OCI-LY1 (cell line): ENCODE results near the gene PRIM1.
"Not testable (repeated sequence)": the region's sequence is repeated elsewhere in the genome, so short reads cannot be mapped to it uniquely, and the experiment has no call there.

Experiments
- H2AFZ ChIP-seq: fragments of 200-600 bp; sonication (generic), shearing (Covaris generic); 2 replicates; pipeline ENCODE4 v1.6.0; 2014; ENCODE audit warnings: antibody characterized with exemption, mild to moderate bottlenecking, low read length
- H3F3A ChIP-seq: fragments of 200-600 bp; sonication (generic), shearing (Covaris generic); 2 replicates; pipeline ENCODE4 v1.6.0; 2014; ENCODE audit warnings: mild to moderate bottlenecking, antibody characterized with exemption, low read length, moderate library complexity; ENCODE audit not compliant: insufficient read depth
- H3K27ac ChIP-seq: fragments of 200-600 bp; sonication (generic); 2 replicates; pipeline ENCODE4 v1.5.1; 2014; ENCODE audit warnings: low read length, mixed run types, mild to moderate bottlenecking, low read depth; ENCODE audit not compliant: poor library complexity, severe bottlenecking
- H3K27me3 ChIP-seq: fragments of 200-600 bp; sonication (generic); 2 replicates; pipeline ENCODE4 v1.6.0; 2014; ENCODE audit warnings: antibody characterized with exemption, mild to moderate bottlenecking, low read length, moderate library complexity; ENCODE audit not compliant: insufficient read depth
- H3K36me3 ChIP-seq: fragments of 200-600 bp; sonication (generic); 2 replicates; pipeline ENCODE4 v1.6.1; 2014; ENCODE audit warnings: mild to moderate bottlenecking, antibody characterized with exemption, low read length, moderate library complexity, mixed read lengths; ENCODE audit not compliant: insufficient read depth
- H3K4me1 ChIP-seq: fragments of 200-600 bp; sonication (generic); 2 replicates; pipeline ENCODE4 v1.5.1; 2014; ENCODE audit warnings: mild to moderate bottlenecking, low read length, moderate library complexity; ENCODE audit not compliant: insufficient read depth, severe bottlenecking
- H3K4me2 ChIP-seq: fragments of 200-600 bp; sonication (generic), shearing (Covaris generic); 2 replicates; pipeline ENCODE4 v1.6.1; 2014; ENCODE audit warnings: low read length
- H3K4me3 ChIP-seq: fragments of 200-600 bp; sonication (generic); 2 replicates; pipeline ENCODE4 v1.5.1; 2014; ENCODE audit warnings: low read length, low read depth, mild to moderate bottlenecking, mixed read lengths; ENCODE audit not compliant: poor library complexity, severe bottlenecking
- H3K79me2 ChIP-seq: fragments of 200-600 bp; shearing (Covaris generic); 2 replicates; pipeline ENCODE4 v1.6.1; 2016; ENCODE audit warnings: mixed run types, low read length, mixed read lengths; ENCODE audit not compliant: insufficient read depth
- H3K9ac ChIP-seq: fragments of 200-600 bp; sonication (generic), shearing (Covaris generic); 2 replicates; pipeline ENCODE4 v1.6.1; 2014; ENCODE audit warnings: mild to moderate bottlenecking, low read length, mixed read lengths
- H3K9me2 ChIP-seq: fragments of 200-600 bp; sonication (generic), shearing (Covaris generic); 2 replicates; pipeline ENCODE4 v1.6.1; 2014; ENCODE audit warnings: low read depth, mild to moderate bottlenecking, low read length, mixed read lengths
- H3K9me3 ChIP-seq: fragments of 200-600 bp; shearing (Covaris generic); 2 replicates; pipeline ENCODE4 v1.6.1; 2014; ENCODE audit warnings: low read length, mixed read lengths
- H4K20me1 ChIP-seq: fragments of 200-600 bp; sonication (generic), shearing (Covaris generic); 2 replicates; pipeline ENCODE4 v1.6.0; 2016; ENCODE audit warnings: mild to moderate bottlenecking, low read length; ENCODE audit not compliant: insufficient read depth
- EZH2 ChIP-seq: fragments of 200-600 bp; sonication (generic), shearing (Covaris generic); IDR thresholded peaks from 2 replicates; pipeline ENCODE4 v1.8.0; 2017; ENCODE audit warnings: borderline replicate concordance, mixed run types, mild to moderate bottlenecking, antibody characterized with exemption, low read length, moderate library complexity, mixed read lengths
- TF ChIP-seq, protein P1 (sequence below): fragments of 200-600 bp; sonication (generic), shearing (Covaris generic); IDR thresholded peaks from 2 replicates; pipeline ENCODE4 v1.5.1; 2017; ENCODE audit warnings: mild to moderate bottlenecking, antibody characterized with exemption, low read length, moderate library complexity, mixed read lengths

The PRIM1 gene

DNA sequence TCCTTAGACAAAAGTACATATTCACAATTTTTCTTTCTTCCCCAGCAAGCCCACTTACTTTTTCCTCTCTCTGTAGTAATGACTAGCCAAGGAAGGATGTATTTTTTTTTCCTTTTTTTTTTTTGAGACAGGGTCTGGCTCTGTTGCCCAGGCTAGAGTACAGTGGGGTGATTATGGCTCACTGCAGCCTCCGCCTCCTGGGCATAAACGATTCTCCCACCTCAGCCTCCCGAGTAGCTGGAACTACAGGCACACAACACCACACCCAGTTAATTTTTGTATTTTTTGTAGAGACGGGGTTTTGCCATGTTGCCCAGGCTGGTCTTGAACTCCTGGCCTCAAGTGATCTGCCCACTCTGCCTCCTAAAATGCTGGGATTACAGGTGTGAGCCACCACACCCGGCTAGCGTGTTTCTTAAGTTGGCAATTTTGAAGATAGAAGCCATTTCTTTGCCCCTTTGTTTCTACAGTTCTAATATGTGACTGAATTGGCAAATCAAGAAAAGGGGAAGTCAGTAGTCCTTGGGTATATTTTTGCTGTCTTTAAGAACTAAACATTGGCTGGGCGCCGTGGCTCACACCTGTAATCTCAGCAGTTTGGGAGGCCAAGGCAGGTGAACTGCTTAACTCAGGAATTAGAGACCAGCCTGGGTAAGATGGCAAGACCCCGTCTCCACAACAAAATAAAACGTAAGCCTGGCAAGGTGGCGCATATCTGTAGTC is 23.8 kb downstream of the PRIM1 start:
- Histone ChIP-seq H3F3A (no peaks in the 10 kb centered on the region), H3K4me3 (no peak overlapping the region), H3K27me3 (no peaks in the 10 kb centered on the region), H3K4me2 (no peak overlapping the region), H3K36me3 (peaks cover 40% of the 10 kb centered on the region), H3K4me1 (peaks cover 21% of the 10 kb centered on the region), H3K27ac (no peak overlapping the region), H3K9ac (no peak overlapping the region), H3K79me2 (peaks cover 18% of the 10 kb centered on the region), H3K9me3 (no peaks in the 10 kb centered on the region), H2AFZ (no peak overlapping the region), H3K9me2 (no peaks in the 10 kb centered on the region), H4K20me1 (no peaks in the 10 kb centered on the region)
- TF ChIP-seq EZH2, result no peak
- TF ChIP-seq, protein P1, sequence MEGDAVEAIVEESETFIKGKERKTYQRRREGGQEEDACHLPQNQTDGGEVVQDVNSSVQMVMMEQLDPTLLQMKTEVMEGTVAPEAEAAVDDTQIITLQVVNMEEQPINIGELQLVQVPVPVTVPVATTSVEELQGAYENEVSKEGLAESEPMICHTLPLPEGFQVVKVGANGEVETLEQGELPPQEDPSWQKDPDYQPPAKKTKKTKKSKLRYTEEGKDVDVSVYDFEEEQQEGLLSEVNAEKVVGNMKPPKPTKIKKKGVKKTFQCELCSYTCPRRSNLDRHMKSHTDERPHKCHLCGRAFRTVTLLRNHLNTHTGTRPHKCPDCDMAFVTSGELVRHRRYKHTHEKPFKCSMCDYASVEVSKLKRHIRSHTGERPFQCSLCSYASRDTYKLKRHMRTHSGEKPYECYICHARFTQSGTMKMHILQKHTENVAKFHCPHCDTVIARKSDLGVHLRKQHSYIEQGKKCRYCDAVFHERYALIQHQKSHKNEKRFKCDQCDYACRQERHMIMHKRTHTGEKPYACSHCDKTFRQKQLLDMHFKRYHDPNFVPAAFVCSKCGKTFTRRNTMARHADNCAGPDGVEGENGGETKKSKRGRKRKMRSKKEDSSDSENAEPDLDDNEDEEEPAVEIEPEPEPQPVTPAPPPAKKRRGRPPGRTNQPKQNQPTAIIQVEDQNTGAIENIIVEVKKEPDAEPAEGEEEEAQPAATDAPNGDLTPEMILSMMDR, result no peak

DNA sequence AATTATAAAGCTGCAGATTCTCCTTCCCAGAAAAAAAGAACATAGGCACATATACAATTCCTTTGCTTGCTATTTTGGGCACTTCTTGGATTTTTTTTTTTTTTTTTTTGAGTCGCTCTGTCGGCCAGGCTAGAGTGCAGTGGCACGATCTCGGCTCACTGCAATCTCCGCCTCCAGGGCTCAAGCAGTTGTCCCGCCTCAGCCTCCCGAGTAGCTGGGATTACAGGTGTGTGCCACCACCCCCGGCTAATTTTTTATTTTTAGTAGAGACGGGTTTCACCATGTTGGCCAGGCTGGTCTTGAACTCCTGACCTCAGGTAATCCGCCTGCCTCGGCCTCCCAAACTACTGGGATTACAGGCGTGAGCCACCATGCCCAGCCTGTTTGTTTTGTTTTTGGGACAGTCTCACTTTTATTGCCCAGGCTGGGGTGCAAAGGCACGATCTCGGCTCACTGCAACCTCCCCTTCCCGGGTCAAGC is 25.9 kb downstream of the PRIM1 start:
- Histone ChIP-seq H3K9ac (peak overlapping the region; percentile 74; the same call in 1 of the 2 replicates), H3K4me2 (peak overlapping the region; percentile 76), H3K4me1 (peaks cover 42% of the 10 kb centered on the region), H3K27ac (peak overlapping the region; percentile 92), H3K79me2 (peaks cover 38% of the 10 kb centered on the region), H3K36me3 (peaks cover 43% of the 10 kb centered on the region), H3K4me3 (peak overlapping the region; percentile 99)
- H4K20me1 ChIP-seq, H3F3A ChIP-seq, H3K9me2 ChIP-seq, H2AFZ ChIP-seq, H3K27me3 ChIP-seq, H3K9me3 ChIP-seq: not testable (repeated sequence)

DNA sequence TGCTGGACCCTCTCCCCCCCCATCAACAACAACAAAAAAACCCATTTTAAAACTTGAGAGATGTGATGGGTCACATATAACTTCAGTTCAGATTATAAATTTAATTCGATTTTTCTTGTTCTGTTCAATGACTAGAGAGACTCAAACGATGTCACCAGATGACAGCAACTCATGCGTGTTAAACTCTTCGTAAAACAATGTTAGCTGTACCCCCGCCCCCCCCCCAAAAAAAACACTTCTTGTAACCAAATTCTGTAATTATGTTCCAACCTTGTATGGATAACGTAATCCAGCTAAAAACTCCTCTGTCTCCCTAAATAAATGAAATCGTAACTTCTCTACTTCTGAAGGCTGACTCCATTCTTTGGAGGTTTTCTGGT is 26.4 kb downstream of the PRIM1 start:
- peaks cover 46% of the 10 kb centered on the region for H3K36me3 ChIP-seq
- peaks cover 47% of the 10 kb centered on the region for H3K4me1 ChIP-seq
- H3F3A ChIP-seq, result no peaks in the 10 kb centered on the region
- no peaks in the 10 kb centered on the region; the same call in 1 of the 2 replicates for H4K20me1 ChIP-seq
- H3K9me2 ChIP-seq, result no peaks in the 10 kb centered on the region
- H3K27me3 ChIP-seq, result no peaks in the 10 kb centered on the region
- no peak for TF ChIP-seq EZH2
- TF ChIP-seq, protein P1, result no peak
- H2AFZ ChIP-seq, result peak overlapping the region; percentile 32; the same call in 1 of the 2 replicates
- peaks cover 44% of the 10 kb centered on the region for H3K79me2 ChIP-seq
- H3K27ac ChIP-seq, result peak overlapping the region; percentile 92
- no peaks in the 10 kb centered on the region for H3K9me3 ChIP-seq
- H3K9ac ChIP-seq, result peak overlapping the region; percentile 74
- peak overlapping the region; percentile 76 for H3K4me2 ChIP-seq
- peak overlapping the region; percentile 99 for H3K4me3 ChIP-seq
